GM12878 (cell line): ENCODE measurements around the gene MYH9.
A peak's percentile ranks its signal among the peaks of the same experiment; 100 is the strongest.

Experiments
- CBX3 ChIP-seq: fragments of 200-600 bp; sonication (generic); IDR thresholded peaks from 2 replicates; pipeline ENCODE4 v1.6.1; 2016; ENCODE audit warnings: low read depth, borderline replicate concordance
- CREB1 ChIP-seq: IDR thresholded peaks from 2 replicates; pipeline ENCODE4 v1.6.1; 2012; ENCODE audit warnings: low read depth, mild to moderate bottlenecking, inconsistent platforms
- NFYA ChIP-seq: IDR thresholded peaks from 2 replicates; pipeline ENCODE4 v1.6.1; 2011; ENCODE audit warnings: low read depth, mild to moderate bottlenecking, low read length, improper control_type of control experiment, borderline replicate concordance
- POLR2A ChIP-seq: IDR thresholded peaks from 2 replicates; pipeline ENCODE4 v1.6.1; 2011; ENCODE audit warnings: low read depth, mild to moderate bottlenecking, low read length
- POLR2AphosphoS5 ChIP-seq: IDR thresholded peaks from 2 replicates; pipeline ENCODE4 v1.6.1; 2011; ENCODE audit warnings: mild to moderate bottlenecking, low read length, inconsistent platforms
- RBBP5 ChIP-seq: fragments of 200-600 bp; sonication (generic); conservative IDR thresholded peaks from 2 replicates; pipeline ENCODE4 v1.6.1; 2016
- SREBF2 ChIP-seq: IDR thresholded peaks from 2 replicates; pipeline ENCODE4 v1.6.1; 2012; ENCODE audit warnings: mild to moderate bottlenecking, low read length
- TBL1XR1 ChIP-seq: IDR thresholded peaks from 2 replicates; pipeline ENCODE4 v1.6.1; 2012; ENCODE audit warnings: low read depth, low read length, improper control_type of control experiment
- YY1 ChIP-seq: IDR thresholded peaks from 2 replicates; pipeline ENCODE4 v1.6.1; 2011; ENCODE audit warnings: low read depth, mild to moderate bottlenecking, low read length

- TF ChIP-seq YY1 (no peak; the same call in 1 of the 2 replicates), CBX3 (no peak), POLR2A (peak; percentile 78; the same call in 1 of the 2 replicates), POLR2AphosphoS5 (peak; percentile 36), NFYA (no peak), TBL1XR1 (no peak), CREB1 (no peak), SREBF2 (no peak), RBBP5 (no peak)
Observed at GRCh38 chr22:36386900-36387708, 663 bp downstream of the MYH9 start.
